NCI-H146 (cell line): ENCODE results near the gene PNMA6E.
"Not testable (repeated sequence)": the region's sequence is repeated elsewhere in the genome, so short reads cannot be mapped to it uniquely, and the experiment has no call there.

Source experiments
- DNase-seq: peaks from one replicate; lab custom pipeline; 2025; lab: John Stamatoyannopoulos, UW

PNMA6E gene

DNA sequence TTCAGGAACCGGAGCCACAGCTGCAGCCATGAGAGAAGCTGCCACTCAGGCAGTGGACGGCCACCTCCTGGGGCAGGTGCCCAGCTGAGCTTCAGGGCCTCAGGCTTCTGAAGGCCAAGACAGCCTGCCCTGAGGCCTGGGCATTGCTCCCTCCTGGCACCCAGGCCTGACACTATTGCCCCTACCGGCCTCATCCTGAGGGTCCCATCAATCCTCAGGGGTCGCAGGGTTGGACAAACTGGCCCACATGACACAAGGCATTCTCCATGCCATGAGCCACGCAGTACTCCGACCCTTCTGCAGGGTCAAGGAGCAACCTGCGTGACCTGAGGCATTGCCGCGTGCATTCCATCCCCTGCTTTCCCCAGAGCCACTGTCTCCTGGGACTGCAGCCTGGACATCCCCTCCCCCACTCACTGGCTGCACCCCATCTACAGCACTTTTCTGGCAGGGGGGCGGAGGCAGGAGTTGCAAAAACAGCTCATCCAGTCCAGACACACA lies 7.1 kb upstream of the PNMA6E start:
- DNase-seq = no peak

DNA sequence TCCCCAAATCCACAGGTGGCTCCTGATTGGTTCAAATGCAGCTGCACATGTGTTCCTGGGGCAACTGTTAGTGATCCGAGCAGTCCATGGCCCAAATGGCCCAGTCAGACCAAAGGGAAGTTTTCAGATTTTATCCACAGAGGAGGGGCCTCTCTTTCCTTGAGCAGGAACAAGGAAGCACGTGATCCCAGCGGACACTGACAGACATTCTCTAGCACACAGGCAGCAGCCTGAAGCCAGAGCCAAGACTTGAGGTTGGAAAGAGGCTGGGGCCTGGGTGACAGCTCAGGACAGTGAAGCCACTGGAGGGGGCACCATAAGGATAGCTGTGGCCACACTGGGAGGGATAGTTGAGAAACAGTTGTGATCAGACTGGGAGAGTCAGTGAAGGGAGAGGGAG lies 6.6 kb upstream of the PNMA6E start:
- DNase-seq = no peak

- no peak for DNase-seq
Measured at GRCh38 chrX:153406903-153407302, 5.8 kb upstream of the PNMA6E start.

GRCh38 chrX:153406011-153406410 lies 4.9 kb upstream of the PNMA6E start:
- DNase-seq = no peak

- no peak for DNase-seq
Measured at GRCh38 chrX:153405426-153405825, 4.3 kb upstream of the PNMA6E start.

DNA sequence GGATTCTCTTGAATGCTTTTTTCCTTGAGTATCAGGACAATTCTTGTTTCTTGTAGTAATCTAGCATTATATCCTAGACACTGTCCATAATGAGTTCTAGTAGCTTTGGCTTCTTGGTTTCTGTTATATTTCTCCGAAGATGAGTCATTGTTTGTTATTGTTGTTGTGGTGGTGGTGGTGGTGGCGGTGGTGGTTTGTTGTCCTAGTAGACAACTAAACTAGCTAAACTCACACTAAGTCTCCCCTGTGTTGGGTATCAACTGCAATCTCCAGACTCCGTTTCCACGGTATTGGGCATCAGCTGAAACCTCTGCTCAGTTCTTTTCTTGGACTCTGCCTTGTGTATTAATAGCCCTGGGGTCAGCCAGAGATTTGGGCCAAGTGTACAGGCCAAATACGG lies 3.2 kb upstream of the PNMA6E start:
- DNase-seq = not testable (repeated sequence)

- DNase-seq = peak; percentile 2
Measured at GRCh38 chrX:153400146-153401132, 711 bp downstream of the PNMA6E start.

DNA sequence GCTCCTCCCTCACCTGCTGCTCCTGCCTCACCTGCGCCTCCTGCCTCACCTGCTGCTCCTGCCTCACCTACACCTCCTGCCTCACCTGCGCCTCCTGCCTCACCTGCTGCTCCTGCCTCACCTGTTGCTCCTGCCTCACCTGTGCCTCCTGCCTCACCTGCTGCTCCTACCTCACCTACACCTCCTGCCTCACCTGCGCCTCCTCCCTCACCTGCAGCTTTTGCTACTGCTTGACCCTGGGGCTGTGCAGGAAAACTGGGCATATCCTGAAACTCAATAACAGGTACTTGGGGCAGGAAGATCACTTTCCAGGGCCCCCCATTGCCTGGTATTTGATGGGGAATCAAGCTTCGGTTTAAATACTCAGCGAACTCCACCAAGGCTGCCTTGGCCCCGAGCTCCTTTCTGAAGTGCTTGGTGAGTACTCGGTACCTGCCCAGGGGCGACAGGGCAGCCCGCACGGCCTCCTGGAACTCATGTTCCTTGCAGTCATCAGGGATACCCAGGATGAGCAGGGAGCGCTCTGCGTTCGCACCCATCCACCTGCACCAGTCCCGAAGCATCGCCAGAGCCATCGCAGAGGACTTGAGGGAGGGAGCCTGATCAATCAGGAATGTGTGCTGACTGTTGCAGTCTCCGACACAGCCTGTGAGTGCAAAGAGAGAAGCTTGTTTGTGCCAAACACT lies 2.7 kb downstream of the PNMA6E start:
- no peak for DNase-seq

DNA sequence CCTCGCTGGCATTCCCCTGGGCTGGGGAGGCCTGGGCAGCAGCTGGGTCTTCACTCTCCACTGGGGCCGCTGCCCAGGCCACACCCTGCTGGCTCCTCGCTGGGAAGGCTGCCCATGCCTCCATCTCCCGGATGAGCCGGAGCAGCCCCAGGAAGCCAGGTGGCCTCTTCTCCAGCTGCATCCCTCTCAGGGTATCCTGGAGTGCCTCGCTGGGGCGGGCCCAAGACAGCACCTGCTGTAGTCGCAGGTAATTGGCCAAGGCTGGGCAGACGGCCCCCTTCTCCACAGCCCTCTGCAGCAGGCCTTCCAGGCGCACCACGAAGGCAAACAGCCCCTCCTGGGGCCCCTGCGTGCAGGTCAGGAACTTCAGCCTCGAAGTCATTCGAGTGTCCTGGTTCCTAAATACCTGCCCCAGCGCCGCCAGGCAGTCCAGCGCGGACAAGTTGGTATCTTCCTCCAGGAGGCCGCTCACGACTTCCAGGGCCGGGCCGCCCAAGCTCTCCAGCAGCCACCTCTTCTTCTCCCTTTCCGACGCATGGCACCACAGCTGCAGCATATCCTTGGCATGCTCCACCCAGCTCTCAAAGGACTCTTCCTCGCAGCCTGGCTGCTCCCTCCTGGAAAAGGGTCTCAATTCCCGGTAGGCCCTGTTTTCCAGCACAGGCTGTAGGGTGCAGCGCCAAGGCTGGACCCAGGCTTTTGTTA lies 3.7 kb downstream of the PNMA6E start:
- DNase-seq = peak; percentile 81

GRCh38 chrX:153396320-153397195 lies 4.6 kb downstream of the PNMA6E start:
- DNase-seq = no peak

- DNase-seq = no peak
Measured at GRCh38 chrX:153395613-153396319, 5.4 kb downstream of the PNMA6E start.

DNA sequence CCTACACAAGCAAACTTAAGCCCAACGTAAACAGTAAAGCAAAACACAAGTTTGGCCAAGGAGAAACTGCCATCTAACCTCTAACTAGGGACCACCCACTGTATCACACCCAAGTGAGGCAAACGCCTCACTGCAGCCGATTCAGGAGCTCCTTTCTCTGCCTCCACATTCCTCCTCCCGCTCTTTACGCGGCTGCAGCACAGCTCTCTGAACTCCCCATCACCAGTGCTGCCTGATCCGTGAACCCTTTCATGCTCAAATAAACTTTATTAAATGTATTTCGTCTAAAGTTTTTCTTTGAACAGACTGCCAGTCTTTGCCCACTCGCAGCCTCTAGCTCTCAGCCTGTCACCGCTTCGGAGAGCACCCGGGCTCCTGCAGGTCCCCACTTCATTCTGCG lies 6.5 kb downstream of the PNMA6E start:
- DNase-seq = no peak

GRCh38 chrX:153392642-153393321 lies 8.4 kb downstream of the PNMA6E start:
- no peak for DNase-seq

DNA sequence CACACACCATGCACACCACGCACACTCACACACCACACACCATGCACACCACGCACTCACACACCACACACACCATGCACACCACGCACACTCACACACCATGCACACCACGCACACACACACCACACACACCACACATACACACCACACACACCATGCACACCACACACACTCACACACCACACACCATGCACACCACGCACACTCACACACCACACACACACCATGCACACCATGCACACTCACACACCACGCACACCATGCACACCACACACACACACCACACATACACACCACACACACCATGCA lies 11.7 kb downstream of the PNMA6E start:
- not testable (repeated sequence) for DNase-seq

- DNase-seq = no peak
Measured at GRCh38 chrX:153388722-153389459, 12.3 kb downstream of the PNMA6E start.

GRCh38 chrX:153387987-153388721 lies 13.0 kb downstream of the PNMA6E start:
- DNase-seq = no peak

- no peak for DNase-seq
Measured at GRCh38 chrX:153387345-153387744, 13.8 kb downstream of the PNMA6E start.

DNA sequence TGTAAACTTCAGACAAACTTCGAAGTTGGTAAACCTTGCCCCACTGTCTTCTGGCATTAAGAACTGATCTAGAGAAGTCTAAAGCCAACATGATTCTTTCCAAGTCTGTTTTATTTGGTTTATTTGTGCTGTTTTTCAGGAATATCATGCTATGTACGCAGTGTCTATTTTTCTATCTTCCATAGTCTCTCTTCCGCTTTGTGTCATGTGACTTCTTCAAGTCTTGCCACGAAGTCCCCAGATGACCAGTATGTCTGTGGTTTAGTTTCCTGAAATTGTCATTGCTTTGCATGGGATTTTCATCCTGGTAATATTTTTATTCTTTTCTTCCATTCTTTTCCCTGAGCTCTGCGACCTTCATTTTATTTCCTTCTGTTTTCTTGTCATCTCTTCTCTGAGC lies 15.1 kb downstream of the PNMA6E start:
- no peak for DNase-seq

GRCh38 chrX:153384973-153385372 lies 16.2 kb downstream of the PNMA6E start:
- DNase-seq = not testable (repeated sequence)
